Fibroblast of mammary gland (primary cell): ENCODE measurements around the gene OMD.

ENCODE experiments used
- DNase-seq: peaks from one replicate; pipeline ENCODE4 v3.0.0-alpha.2; 2010; ENCODE audit warnings: low read depth
- H3K4me3 ChIP-seq: 2 replicates; pipeline ENCODE4 v1.5.1; 2011; ENCODE audit warnings: low read depth, mild to moderate bottlenecking, low read length, moderate library complexity; ENCODE audit not compliant: control insufficient read depth
- CTCF ChIP-seq: conservative IDR thresholded peaks from 2 replicates; pipeline ENCODE4 v1.5.1; 2011; ENCODE audit warnings: low read depth, low read length, inconsistent platforms; ENCODE audit not compliant: control insufficient read depth, insufficient read depth

OMD gene

DNA sequence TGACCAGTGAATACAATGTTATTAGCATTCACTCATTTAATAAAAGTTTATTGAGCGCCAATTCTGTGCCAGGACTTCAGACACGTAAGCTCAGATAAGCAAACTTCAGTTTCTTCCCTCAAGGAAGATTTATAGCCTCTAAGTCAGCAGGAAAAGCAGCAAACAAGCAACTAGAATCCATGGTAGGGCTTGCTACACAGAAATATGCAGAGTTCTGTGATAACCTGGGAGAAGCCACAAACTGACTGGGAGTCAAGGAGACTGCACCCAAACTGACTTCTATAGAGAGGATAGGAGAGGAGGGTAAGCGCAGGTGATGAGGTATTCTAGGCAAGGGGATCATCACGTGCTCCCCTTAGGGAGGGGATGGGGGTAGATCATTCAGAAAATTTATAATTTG lies 18.5 kb downstream of the OMD start:
- H3K4me3 ChIP-seq: no peak overlapping the region
- no peak for DNase-seq
- no peak for TF ChIP-seq CTCF

DNA sequence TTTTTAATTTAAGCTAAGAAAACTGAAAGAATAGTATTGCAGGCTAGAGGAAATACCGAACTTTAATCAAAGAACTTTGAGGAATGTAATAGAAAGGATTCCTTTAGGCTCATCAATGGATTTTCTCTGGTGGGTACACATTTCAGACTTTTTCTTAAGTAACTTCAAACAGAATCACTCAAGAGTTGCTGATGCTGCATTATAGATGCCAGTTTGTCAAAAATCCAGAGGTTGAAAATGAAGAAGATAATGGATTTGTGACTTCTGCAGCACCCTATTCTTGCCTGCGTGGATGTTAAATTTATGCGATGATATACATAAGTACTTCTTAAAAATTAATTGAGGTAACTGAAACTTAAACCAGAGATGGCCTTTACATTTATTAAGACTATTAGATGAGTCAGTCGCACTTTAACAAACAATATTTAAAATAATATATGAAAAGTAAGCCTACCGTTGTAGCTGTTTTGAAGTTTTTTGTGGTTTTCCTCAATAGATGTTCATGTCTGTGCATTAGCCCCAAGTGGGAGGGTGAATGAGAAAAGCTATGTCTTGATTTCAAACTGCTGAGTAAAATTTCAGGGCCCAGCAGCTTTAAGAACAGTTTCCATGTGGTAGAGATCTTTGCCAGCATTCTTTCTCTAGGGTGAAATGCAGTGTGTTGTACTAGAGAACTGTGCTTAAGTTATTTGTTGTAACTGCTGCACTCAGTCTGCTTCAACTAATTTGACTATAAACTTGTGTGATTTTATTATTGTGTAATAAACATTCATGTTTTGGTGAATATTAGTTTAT lies 20.0 kb downstream of the OMD start, which contains the start of gene OGN:
TSS of gene OGN (minus strand) at position 537 of the 795 bp plus-strand sequence. CDS start 1,171 bp downstream, outside the sequence.
- no peak for TF ChIP-seq CTCF
- H3K4me3 ChIP-seq: no peak within 1 kb of the TSS
- peak; percentile 50 for DNase-seq

- no peak for TF ChIP-seq CTCF
- DNase-seq: no peak
- no peak overlapping the region for H3K4me3 ChIP-seq
These were observed 21.2 kb downstream of the OMD start for GRCh38 chr9:92402826-92403745.

- no peak overlapping the region for H3K4me3 ChIP-seq
- no peak for TF ChIP-seq CTCF
- no peak for DNase-seq
These were observed 21.9 kb downstream of the OMD start for GRCh38 chr9:92402360-92402759.

GRCh38 chr9:92397853-92398252 lies 26.4 kb downstream of the OMD start:
- no peak for TF ChIP-seq CTCF
- DNase-seq: no peak
- H3K4me3 ChIP-seq: no peak overlapping the region

- no peak for DNase-seq
- TF ChIP-seq CTCF: no peak
These were observed 28.7 kb downstream of the OMD start for GRCh38 chr9:92395617-92396016.

More at GRCh38 chr9:92395617-92396016, 28.7 kb downstream of the OMD start:
- no peak overlapping the region for H3K4me3 ChIP-seq
